ENCODE results near the gene CAMSAP3. TPM values are rescaled to one million over a fixed set of nuclear protein-coding genes. Genes with fewer than 3 reads are reported as not detected.
"Not testable (repeated sequence)": the region's sequence is repeated elsewhere in the genome, so short reads cannot be mapped to it uniquely, and the experiment has no call there.

The CAMSAP3 gene
- total RNA-seq, 1 experiment from 2014 or later = not detected

DNA sequence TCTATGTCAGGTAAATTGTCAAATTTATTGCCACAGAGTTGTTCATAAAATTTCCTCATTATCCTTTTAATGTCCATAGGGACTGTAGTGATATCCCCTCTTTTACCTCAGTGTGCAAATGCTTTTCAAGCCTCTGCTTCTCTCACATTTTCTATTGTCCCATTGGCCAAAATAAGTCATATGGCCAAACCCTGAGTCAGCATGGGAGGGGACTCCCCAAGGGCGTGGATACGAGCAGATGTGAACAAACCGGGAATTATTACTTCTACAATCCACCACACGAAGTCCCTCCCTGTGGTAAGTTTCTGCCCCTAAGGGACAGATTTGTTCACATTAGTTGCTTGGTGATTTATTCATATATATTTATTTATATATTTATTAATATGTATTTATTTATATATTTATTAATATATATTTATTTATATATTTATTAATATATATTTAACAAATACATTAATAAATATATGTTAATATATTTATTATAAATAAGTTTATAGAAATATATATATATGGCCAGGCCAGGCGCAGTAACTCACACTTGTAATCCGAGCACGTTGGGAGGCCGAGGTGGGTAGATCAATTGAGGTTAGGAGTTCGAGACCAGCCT, 20.1 kb upstream of the CAMSAP3 start:
- peak; percentile 69 for DNase-seq (ENCODE audit: low read depth)

GRCh38 chr19:7577422-7577821, 18.2 kb upstream of the CAMSAP3 start:
- DNase-seq (ENCODE audit: low read depth) = not testable (repeated sequence)

DNA sequence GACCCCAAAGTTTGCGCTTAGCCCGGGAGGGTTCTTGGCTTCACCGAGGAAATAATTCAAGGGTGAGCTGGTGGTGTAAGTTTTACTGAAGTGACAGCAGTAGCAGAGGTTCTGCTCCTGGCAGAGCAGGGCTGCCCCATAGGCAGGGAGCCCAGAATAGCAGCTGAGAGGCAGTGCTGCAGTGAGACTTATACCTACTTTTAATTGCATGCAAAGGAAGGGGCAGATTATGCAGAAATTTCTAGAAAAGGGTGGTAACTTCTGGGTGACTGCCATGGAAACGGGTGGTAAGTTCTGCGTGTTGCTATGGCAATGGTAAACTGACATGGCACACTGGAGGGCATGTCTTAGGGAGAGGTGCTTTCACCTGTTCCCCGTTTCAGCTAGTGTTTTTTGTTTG, 17.5 kb upstream of the CAMSAP3 start:
- no peak for DNase-seq (ENCODE audit: low read depth)

- DNase-seq (ENCODE audit: low read depth) = no peak
These were observed 16.5 kb upstream of the CAMSAP3 start for GRCh38 chr19:7579182-7579581.

DNA sequence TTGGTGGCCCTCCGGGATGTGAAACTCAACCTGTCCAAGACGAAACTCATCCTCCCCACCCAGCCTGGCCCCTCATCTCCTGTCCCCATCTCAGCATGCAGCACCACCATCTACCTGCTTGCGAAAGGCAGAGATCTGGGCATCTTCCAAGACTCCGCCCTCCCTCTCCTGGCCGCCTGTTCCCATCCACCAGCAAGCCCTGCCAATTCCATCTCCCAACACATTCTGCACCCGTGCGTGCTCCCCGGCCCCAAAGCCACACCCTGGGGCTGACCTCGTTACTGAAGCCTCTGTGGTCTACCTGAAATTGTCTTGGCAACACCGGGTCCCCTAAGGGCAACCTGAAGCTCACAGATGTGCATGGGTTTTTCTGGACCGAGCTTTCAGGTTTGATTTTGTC, 13.2 kb upstream of the CAMSAP3 start:
- no peak for DNase-seq (ENCODE audit: low read depth)

- DNase-seq (ENCODE audit: low read depth) = no peak
These were observed 5.8 kb upstream of the CAMSAP3 start for GRCh38 chr19:7589822-7590221.

DNA sequence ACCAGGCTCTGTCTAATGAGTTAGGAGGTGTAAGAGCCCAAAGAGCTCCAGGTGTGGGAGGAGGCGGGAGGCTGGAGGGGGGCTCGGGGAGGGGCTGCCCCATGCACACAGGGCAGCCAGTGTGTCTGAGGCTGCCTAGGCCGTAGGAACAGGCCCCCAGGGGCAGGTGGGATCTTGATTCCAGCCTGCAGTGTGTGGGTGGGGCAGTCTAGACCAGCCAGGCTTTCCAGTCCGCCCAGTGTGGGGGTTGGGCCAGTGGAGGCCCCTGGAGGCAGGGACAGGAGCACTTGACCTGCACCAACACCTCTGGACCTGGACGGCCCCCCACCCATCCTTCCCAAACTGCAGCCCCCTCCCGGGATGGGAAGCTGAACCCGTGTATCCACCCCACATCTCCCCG, 5.4 kb upstream of the CAMSAP3 start:
- no peak for DNase-seq (ENCODE audit: low read depth)

- no peak for DNase-seq (ENCODE audit: low read depth)
These were observed 711 bp downstream of the CAMSAP3 start for GRCh38 chr19:7596211-7596937.

GRCh38 chr19:7597689-7598088, 2.0 kb downstream of the CAMSAP3 start:
- no peak for DNase-seq (ENCODE audit: low read depth)

GRCh38 chr19:7598180-7598579, 2.5 kb downstream of the CAMSAP3 start:
- DNase-seq (ENCODE audit: low read depth) = no peak

- no peak for DNase-seq (ENCODE audit: low read depth)
These were observed 5.1 kb downstream of the CAMSAP3 start for GRCh38 chr19:7600721-7601120.

DNA sequence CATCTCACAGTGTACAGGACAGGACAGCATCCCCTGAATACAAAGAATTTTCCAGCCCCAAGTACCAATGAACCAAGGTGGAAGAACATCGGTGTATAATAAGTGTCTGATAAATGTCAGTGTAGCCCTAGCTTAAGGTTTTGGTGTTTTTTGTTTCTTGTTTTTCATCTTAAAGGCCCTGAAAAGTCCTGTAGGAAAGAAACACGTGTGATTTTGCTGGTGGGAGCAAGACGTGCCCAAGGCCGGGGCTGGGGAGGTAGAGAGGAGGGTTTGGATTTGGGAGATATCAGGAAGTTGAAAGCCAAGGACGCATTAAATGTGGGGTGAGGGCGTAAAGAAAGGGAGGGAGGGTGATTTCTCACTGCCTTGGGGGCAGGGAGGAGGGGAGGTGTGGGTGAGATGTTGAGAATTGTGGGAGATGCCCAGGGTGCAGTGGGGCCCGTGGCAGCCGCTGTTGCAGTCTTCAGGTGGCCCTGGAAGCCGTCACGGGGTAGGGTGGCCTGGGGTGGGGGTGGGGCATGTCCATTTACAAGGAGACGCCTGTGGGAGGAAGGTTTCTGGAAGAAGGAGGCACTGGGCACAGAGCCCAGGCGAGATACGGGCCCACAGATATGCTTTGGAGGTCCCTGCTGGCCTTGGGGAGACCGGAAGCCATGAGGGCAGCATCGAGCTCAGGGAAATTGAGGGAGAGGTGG, 6.7 kb downstream of the CAMSAP3 start:
- DNase-seq (ENCODE audit: low read depth) = no peak

GRCh38 chr19:7602935-7603497, 7.4 kb downstream of the CAMSAP3 start:
- no peak for DNase-seq (ENCODE audit: low read depth)

- DNase-seq (ENCODE audit: low read depth) = no peak
These were observed 8.3 kb downstream of the CAMSAP3 start for GRCh38 chr19:7603919-7604318.

GRCh38 chr19:7605490-7606222, 10.0 kb downstream of the CAMSAP3 start:
- peak; percentile 54 for DNase-seq (ENCODE audit: low read depth)

- DNase-seq (ENCODE audit: low read depth) = no peak
These were observed 10.6 kb downstream of the CAMSAP3 start for GRCh38 chr19:7606289-7606688.

GRCh38 chr19:7607212-7607873, 11.7 kb downstream of the CAMSAP3 start:
- no peak for DNase-seq (ENCODE audit: low read depth)

GRCh38 chr19:7607874-7608560, 12.4 kb downstream of the CAMSAP3 start:
- DNase-seq (ENCODE audit: low read depth) = no peak

GRCh38 chr19:7610491-7611240, 15.0 kb downstream of the CAMSAP3 start:
- DNase-seq (ENCODE audit: low read depth) = no peak

Measured in RPMI7951 (cell line).